Smooth muscle cell (in vitro differentiated cells): ENCODE results near the gene PRDM5. TPM values are rescaled to one million over a fixed set of nuclear protein-coding genes. Genes with fewer than 3 reads are reported as not detected.

Source experiments
- polyA plus RNA-seq: library from polyadenylated mRNA; unstranded; fragments of >200 nt; fragmentation: Nextera tagmentation; extraction: Ambion mirVana; gene quantifications from 2 replicates; pipeline ENCODE4 v1.2.1, GENCODE V29; 2016
- small RNA-seq: library from RNA; depleted of rRNA; stranded (forward); fragments of <200 nt; gene quantifications from one replicate; pipeline ENCODE3, GENCODE V24; 2014
- total RNA-seq: library from RNA; depleted of rRNA; stranded (reverse); fragments of >200 nt; gene quantifications from 2 replicates; pipeline ENCODE4 v1.2.3, GENCODE V29; 2014

Gene PRDM5
- total and polyA plus RNA-seq, 2 experiments from 2014 or later, result 3.3 to 8.6 TPM

Small RNA genes within 50 kb of the gene (small RNA-seq; reads per million reads assigned to genes)
- gene RNU6-550P, result not detected

Other genes with a start within 250 kb of the PRDM5 start
- gene NDNF, start 149.8 kb upstream of the PRDM5 start, total RNA-seq, result 11.0 and 27.6 TPM in 2 replicates
- 6.3 and 8.4 TPM in 2 replicates for gene NDNF, start 149.8 kb upstream of the PRDM5 start, polyA plus RNA-seq
- gene TNIP3, start 241.6 kb upstream of the PRDM5 start, total RNA-seq, result 3.2 TPM in 1 of 2 replicates, not detected in the other
- 0.33 and 0.34 TPM in 2 replicates for gene TNIP3, start 241.6 kb upstream of the PRDM5 start, polyA plus RNA-seq